HL-60/S4 (cell line): ENCODE data around the gene COPZ2.

Experiments used
- in situ Hi-C: fragments of 300-500 bp; cut with MboI; formaldehyde crosslinking; loops from 2 replicates; pipeline ENCODE4 v1.14.3; 2022; ENCODE audit warnings: low sequenced_read_pairs

COPZ2 gene

DNA sequence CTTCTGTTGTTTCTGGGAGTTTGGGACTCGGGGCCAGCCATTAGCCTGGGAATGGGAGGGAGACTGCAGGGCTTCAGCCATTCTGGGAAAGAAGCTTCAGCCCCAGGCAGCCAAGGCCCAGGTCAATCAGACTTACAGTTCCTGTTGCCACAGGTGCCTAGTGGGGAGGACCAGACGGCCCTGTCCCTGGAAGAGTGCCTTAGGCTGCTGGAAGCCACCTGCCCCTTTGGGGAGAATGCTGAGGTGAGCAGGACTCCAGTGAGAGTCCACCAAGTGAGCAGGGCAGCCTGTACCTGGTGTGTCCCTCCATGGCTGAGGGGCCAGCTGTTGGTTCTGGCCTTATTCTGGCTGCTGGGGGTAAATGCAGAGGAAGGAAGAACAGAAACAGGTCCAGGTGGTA lies 19.3 kb upstream of the COPZ2 start:
- in situ Hi-C loops: no loop called here

GRCh38 chr17:48056246-48056745 lies 18.7 kb upstream of the COPZ2 start:
- in situ Hi-C loops: no loop called here

- in situ Hi-C loops: no loop called here
Measured at GRCh38 chr17:48055531-48056245, 18.1 kb upstream of the COPZ2 start.

DNA sequence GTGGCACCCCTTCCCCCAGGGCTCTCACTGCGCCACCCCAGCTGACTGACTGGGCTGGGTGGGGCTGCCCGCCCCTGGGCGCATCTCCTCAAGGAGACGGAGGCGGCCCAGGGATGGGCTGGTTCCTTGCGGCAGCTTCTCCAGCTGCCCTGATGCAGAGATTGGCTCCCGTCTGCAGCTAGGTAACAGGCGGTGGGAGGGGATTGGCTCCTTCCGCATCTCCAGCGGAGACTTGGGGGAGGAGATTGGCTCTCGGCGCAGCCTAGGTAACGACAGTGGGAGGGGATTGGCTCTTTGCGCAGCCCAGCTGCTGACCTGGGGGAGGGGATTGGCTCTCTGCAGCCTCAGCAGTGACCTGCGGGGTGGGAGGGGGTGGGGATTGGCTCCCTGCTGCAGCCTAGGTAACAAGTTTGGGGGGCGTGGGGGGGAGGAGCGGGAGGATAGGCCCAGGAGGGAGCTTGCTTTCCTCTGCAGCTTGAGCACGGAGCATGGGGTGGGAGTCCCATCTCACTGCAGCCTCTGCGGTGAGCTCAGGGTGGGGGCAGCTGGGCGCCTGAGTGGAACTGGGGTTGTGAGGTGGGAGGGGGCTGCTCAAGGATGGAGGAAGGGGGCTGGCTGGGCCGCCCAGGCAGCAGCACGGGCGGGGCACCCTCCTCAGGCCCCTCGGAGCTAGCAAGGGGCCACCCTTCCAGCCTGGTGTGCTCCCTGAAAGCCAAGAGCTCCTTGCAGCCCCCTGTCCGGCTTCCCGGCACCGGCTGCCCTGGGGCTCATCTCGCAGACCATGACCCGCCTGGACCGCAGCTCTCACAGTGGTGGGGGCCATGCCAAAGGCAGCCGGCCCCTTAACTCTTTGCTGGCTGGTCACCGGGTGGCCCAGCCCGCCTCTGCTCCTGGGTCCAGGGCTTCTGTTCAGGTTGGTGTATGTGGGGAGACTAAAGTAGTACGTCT lies 16.9 kb upstream of the COPZ2 start:
- in situ Hi-C loops: no loop called here

DNA sequence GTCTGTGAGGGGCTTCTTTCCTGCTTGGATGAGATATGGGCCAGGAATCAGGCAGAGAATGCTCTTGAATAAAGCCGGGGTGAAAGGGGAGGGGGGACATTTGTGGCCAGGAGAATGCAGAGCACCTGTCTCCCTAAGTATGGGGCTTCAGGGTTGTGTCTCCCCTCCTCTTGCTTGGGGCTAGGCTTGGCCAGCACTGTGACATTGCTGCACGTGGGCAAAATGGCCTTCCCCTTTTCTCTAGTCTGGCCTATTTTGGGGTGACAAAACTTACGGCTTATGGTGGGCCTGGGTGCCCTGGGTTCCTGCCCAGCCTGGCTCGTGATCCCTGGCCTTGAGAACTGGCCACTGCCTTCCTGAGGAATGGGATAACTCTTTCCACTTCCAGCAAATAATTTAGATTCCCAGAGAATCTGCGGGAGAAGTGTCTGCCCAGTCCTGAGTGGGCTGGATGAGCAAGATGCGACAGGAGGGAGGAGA lies 16.2 kb upstream of the COPZ2 start:
- in situ Hi-C loops: no loop called here

DNA sequence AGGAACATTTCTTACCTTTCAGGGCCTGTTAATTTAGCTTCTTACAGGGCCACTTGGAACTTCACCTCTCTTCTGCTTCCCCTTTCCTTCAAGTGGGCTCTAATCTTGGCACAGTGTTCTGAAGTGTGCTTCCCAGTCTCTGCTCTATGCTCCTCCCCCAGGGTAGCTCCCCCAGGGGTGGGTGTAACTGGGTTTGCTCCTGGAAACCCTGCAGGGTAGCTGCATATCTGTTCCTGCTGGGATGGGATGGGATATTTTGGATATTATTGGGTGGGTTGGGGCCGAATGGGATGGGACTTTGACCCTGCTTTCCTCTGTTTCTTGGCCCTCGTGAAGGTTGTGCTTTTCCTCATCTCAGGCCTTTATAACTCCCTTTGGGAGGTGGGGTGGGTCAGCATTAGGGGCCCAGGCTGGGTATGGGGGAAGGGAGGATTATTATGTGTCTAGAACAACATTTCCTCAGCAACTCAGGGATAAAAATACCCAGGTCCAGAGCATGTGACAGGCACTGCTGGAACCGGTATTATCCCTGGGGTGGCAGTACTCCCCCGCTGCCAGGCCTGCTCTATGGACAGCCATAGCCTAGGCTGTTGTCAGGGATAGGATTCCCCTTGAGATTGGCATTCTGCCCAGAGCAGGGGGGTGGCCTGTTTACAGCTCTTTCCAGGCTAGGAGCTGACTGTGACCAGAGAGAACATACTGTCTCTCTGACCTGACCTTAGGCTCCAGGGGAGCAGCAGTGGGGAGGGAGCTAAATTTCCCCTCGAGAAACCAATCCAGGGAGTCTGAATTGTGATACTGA lies 15.6 kb upstream of the COPZ2 start:
- in situ Hi-C loops: no loop called here

- in situ Hi-C loops: no loop called here
Measured at GRCh38 chr17:48051706-48052486, 14.3 kb upstream of the COPZ2 start.

DNA sequence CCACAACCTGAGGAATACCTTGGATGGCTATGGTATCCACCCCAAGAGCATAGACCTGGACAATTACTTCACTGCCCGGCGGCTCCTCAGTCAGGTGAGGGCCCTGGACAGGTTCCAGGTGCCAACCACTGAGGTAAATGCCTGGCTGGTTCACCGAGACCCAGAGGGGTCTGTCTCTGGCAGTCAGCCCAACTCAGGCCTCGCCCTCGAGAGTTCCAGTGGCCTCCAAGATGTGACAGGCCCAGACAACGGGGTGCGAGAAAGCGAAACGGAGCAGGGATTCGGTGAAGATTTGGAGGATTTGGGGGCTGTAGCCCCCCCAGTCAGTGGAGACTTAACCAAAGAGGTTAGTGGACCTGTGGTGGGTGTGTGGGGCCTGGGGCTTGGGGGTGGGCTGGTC lies 13.7 kb upstream of the COPZ2 start:
- in situ Hi-C loops: no loop called here

GRCh38 chr17:48048384-48049126 lies 11.0 kb upstream of the COPZ2 start:
- in situ Hi-C loops: no loop called here

DNA sequence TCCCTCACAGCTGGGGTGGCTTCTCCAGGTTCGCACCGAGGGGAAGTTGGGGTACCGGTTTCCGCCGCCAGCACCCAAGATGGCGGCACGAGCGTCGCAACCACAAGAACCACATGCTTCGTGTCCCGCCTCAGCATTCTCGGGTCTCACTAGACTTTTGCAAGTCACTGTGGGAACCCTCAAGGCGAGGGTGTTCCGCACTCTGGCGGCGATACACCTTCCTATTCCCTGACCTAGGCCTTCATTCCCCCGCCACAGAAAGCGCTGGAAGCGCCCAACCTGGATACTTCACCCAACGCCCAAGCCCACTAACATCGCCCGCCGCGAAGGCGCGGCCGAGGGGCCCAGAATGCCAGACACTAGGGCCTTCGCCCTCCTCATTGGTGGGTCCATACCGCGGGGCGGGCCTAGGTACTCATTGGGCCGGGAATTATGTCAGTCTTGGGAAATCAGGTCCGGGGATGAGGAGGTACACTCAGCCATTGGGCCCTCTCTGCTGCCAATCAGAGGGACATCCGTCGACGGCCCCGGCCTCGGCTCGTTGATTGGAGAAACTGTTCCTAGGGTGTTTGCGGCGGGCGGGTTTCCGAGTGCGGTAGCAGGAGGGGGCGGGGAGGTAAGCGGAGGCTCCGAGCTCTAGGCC lies 10.3 kb upstream of the COPZ2 start, which contains the start of gene NFE2L1:
TSS of gene NFE2L1 (plus strand) at position 619 of the 643 bp plus-strand sequence. CDS start 2,760 bp downstream, outside the sequence.
- in situ Hi-C loops: no loop called here

- in situ Hi-C loops: no loop called here
Measured at GRCh38 chr17:48047113-48047740, 9.6 kb upstream of the COPZ2 start.

DNA sequence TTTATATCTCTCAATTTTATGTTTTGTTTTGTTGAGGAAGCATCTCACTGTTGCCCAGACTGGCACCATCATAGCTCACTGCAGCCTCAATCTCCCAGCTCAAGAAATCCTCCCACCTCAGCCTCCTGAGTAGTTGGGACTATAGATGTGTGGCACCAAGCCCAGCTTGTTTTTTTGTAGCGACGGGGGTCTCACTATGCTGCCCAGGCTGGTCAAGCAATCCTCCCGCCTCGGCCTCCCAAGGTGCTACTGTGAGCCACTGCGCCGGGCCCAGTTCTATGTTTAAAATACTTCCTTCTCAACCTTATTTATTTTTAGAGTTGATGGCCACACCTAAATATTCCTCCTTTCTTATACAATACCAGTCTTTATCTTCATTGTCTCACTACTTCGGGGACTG lies 8.7 kb upstream of the COPZ2 start:
- in situ Hi-C loops: no loop called here

DNA sequence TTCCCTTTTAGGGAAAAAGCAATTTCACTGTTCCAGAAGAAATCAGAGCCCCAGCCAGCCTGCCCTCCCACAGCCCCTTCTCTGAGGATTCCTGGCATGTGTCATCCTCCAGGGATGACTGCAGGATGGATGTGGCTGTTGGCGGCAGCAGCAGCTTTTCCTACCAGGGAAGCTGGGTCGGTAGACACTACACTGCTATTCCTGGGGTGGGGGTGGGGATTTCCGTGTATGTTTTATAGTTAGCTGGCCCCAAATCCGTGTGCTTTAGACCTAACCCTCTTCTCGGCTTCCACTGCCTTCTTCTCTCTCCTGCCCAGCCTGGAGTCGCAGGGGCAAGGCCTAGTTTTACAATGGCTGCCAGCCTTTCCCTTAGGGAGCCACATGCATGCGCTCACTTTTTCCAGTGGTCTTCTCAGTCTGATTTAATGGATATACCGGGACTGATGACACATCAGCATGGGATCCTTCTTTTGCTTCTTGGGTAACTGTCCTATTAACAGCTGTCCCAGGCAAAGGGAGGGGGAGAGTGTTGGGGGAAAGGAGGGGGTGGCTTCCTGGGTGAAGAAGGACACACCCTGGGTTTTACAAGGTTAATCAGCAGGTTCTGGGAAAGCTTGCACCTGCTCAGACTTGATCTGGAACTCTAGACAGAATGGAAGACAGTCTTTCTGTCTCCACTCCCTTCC lies 7.9 kb upstream of the COPZ2 start:
- in situ Hi-C loops: no loop called here

- in situ Hi-C loops: no loop called here
Measured at GRCh38 chr17:48044851-48045250, 7.3 kb upstream of the COPZ2 start.

GRCh38 chr17:48043176-48043575 lies 5.6 kb upstream of the COPZ2 start:
- in situ Hi-C loops: no loop called here

DNA sequence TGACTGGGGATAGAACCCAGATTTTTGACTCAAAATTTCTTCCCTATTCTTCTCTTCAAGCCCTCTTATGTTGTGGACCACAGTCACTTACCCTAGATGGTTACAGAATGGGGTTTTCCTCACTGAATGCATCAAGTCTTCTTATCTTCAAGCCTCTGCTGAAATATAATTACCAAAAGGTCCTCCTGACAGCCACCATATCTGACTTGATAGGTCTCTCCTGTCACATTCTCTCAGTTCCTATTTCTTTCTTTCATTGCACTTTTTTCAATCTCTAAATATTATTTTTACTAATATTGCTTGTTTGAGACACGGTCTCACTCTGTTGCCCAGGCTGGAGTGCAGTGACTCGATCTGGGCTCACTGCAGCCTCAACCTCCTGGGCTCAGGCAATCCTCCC lies 1.1 kb upstream of the COPZ2 start:
- in situ Hi-C loops: loop anchor here (5.0 kb wide), 1 partner anchor 34 kb away; no protein-coding TSS in a partner anchor

DNA sequence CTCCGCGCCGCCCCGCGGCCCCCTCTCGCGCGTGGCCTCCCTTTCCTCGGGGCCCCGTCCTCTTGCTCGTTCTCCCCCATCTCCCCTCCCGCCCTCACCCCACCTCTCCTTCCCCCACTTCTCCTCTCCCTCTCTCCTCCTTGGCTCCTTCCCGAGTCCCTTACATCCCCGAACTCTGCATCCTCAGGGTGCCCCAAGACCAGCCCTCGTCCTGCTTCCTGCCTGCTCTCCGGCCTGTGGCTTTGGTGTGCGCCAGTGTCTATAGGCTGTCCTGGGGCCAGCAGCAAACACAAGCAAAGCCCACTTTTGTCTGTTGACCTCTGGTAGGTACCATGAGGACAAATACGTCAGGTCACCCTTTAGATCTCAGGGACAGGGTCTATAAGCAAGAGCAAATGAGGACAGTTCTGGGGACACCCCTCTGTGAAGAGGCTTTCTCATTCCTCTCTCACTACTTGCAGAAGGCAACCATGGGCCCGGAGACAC lies 284 bp upstream of the COPZ2 start:
- in situ Hi-C loops: loop anchor here (5.0 kb wide), 1 partner anchor 34 kb away; no protein-coding TSS in a partner anchor

DNA sequence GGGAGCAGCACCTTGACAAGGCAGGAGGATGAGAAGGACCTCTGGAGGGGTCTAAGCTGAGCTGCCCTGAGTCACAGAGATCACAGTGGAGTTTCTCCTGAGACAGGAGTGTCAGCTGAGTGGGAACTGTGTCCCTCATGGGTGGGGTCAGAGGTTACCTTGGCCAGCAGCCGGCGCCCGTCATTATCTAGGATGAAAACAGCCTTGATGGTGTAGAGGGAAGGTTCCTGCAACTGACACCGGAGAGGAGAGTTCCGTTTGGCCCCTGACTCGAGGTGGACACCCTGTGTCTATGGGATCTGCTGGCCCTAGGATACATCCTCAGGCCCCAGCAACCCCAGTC lies 933 bp downstream of the COPZ2 start:
- in situ Hi-C loops: loop anchor here (5.0 kb wide), 1 partner anchor 36 kb away; no protein-coding TSS in a partner anchor
